IPS-20b (cell line): Measurements from ENCODE around the gene ADH4.

Experiments used
- H3K27ac ChIP-seq: one replicate; pipeline ENCODE4 v1.5.1; 2013; ENCODE audit warnings: low read length
- H3K27me3 ChIP-seq: 2 replicates; pipeline ENCODE4 v1.6.1; 2013; ENCODE audit warnings: mild to moderate bottlenecking, low read length, inconsistent platforms; ENCODE audit not compliant: insufficient read depth
- H3K36me3 ChIP-seq: 2 replicates; pipeline ENCODE4 v1.6.1; 2013; ENCODE audit warnings: low read depth, mild to moderate bottlenecking, inconsistent platforms, low read length, moderate library complexity; ENCODE audit not compliant: insufficient read depth
- H3K4me1 ChIP-seq: 2 replicates; pipeline ENCODE4 v1.6.1; 2013; ENCODE audit warnings: mild to moderate bottlenecking, control low read depth, inconsistent platforms, low read length, moderate library complexity; ENCODE audit not compliant: insufficient read depth
- H3K4me3 ChIP-seq: 2 replicates; pipeline ENCODE4 v1.5.1; 2013; ENCODE audit warnings: mild to moderate bottlenecking, low read length, inconsistent platforms
- H3K9ac ChIP-seq: 2 replicates; pipeline ENCODE4 v1.6.1; 2013; ENCODE audit warnings: low read depth, mild to moderate bottlenecking, inconsistent platforms, low read length, moderate library complexity
- H3K9me3 ChIP-seq: 2 replicates; pipeline ENCODE4 v1.6.1; 2013; ENCODE audit warnings: mild to moderate bottlenecking, low read depth, low read length, inconsistent platforms; ENCODE audit not compliant: insufficient read depth

Gene ADH4

GRCh38 chr4:99077177-99077576 is 66.9 kb downstream of the ADH4 start:
- H3K4me3 ChIP-seq = no peak overlapping the region
- H3K36me3 ChIP-seq = peaks cover 100% of the 10 kb centered on the region
- no peak overlapping the region for H3K9ac ChIP-seq
- no peaks in the 10 kb centered on the region for H3K9me3 ChIP-seq
- H3K27me3 ChIP-seq = no peaks in the 10 kb centered on the region
- no peak overlapping the region for H3K27ac ChIP-seq
- no peaks in the 10 kb centered on the region for H3K4me1 ChIP-seq

- Histone ChIP-seq H3K9ac (no peak overlapping the region), H3K27me3 (no peaks in the 10 kb centered on the region), H3K36me3 (peaks cover 100% of the 10 kb centered on the region), H3K4me1 (no peaks in the 10 kb centered on the region), H3K9me3 (no peaks in the 10 kb centered on the region), H3K4me3 (no peak overlapping the region), H3K27ac (no peak overlapping the region)
Observed at GRCh38 chr4:99076292-99076976, 67.7 kb downstream of the ADH4 start.

DNA sequence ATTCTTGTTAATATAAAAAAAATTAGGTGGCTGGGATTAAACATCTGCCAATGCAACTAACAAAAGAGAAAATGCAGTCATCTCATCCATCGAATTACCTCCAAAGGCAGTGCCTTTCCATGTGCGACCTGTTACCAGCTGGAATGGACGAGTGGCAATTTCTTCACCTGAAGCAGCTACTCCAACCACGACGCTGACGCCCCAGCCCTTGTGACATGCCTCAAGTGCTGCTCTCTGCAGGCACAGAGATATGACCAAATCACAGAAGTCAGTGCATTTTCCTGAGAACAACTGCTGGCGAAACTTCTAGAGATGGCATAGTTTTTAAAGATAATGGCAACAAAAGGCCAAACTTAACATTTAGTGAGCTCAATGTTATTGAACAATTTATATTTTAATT is 69.3 kb downstream of the ADH4 start:
- Histone ChIP-seq H3K4me3 (no peak overlapping the region), H3K9me3 (no peaks in the 10 kb centered on the region), H3K36me3 (peaks cover 100% of the 10 kb centered on the region), H3K4me1 (no peaks in the 10 kb centered on the region), H3K9ac (no peak overlapping the region), H3K27me3 (no peaks in the 10 kb centered on the region), H3K27ac (no peak overlapping the region)
